B cell (primary cell): Measurements from ENCODE around the gene UBA1. TPM values are rescaled to one million over a fixed set of nuclear protein-coding genes. Genes with fewer than 3 reads are reported as not detected.
A peak's percentile ranks its signal among the peaks of the same experiment; 100 is the strongest.
"Not testable (repeated sequence)": the region's sequence is repeated elsewhere in the genome, so short reads cannot be mapped to it uniquely, and the experiment has no call there.

ENCODE experiments used
- ATAC-seq: fragments of 200-7000 bp; cut with Tn5 transposase; one replicate; pipeline ENCODE4 v1.10.0; 2021; ENCODE audit warnings: low read depth, mild to moderate bottlenecking, moderate number of reproducible peaks, moderate library complexity
- CTCF ChIA-PET: fragments of 350-600 bp; sonication (Branson Sonifier 250); formaldehyde crosslinking; loops from one replicate; lab custom pipeline; 2021; ENCODE audit warnings: antibody characterized with exemption, inconsistent platforms; lab: Charles Lee
- POLR2A ChIA-PET: fragments of 350-600 bp; sonication (Branson Sonifier 250); formaldehyde crosslinking; loops from one replicate; lab custom pipeline; 2021; ENCODE audit warnings: antibody characterized with exemption; lab: Charles Lee
- DNase-seq: peaks from one replicate; pipeline ENCODE4 v3.0.0; 2013
- H2AFZ ChIP-seq: 2 replicates; pipeline ENCODE4 v1.6.1; 2012; ENCODE audit warnings: mild to moderate bottlenecking, low read depth, low read length; ENCODE audit not compliant: insufficient read depth, poor library complexity, severe bottlenecking
- H3K27ac ChIP-seq, 2 donors: 1 replicate in 1 of 2; 2 replicates in 1 of 2; pipeline ENCODE4 v1.5.1; 2012 to 2013; ENCODE audit warnings: low read length in 2 of 2, mild to moderate bottlenecking in 2 of 2, moderate library complexity in 1 of 2
- H3K27me3 ChIP-seq, 4 experiments: fragments of 200-600 bp in 1 of 4; sonication (generic) in 1 of 4; replicated peaks in 1 of 4; 1 replicate in 2 of 4; 2 replicates in 2 of 4; pipeline versions ENCODE4 v1.6.1 to v1.7.0; 2013 to 2016; ENCODE audit warnings: low read length in 3 of 4, mild to moderate bottlenecking in 2 of 4, mixed read lengths in 1 of 4, moderate library complexity in 1 of 4; ENCODE audit not compliant: insufficient read depth in 4 of 4, control insufficient read depth in 3 of 4; ENCODE audit errors: control extremely low read depth in 1 of 4
- H3K36me3 ChIP-seq, 2 experiments: replicated peaks in 1 of 2; 1 replicate in 1 of 2; 2 replicates in 1 of 2; pipeline versions ENCODE4 v1.6.1 to v1.7.1; 2013; ENCODE audit warnings: low read length in 1 of 2; ENCODE audit not compliant: insufficient read depth in 2 of 2, control insufficient read depth in 1 of 2; ENCODE audit errors: control extremely low read depth in 1 of 2, extremely low read depth in 1 of 2
- H3K4me1 ChIP-seq, 2 donors: fragments of 200-600 bp in 1 of 2; sonication (generic) in 1 of 2; 1 replicate in 1 of 2; 2 replicates in 1 of 2; pipeline versions ENCODE4 v1.5.1 to v1.6.1; 2013 to 2017; ENCODE audit warnings: low read length in 2 of 2; ENCODE audit not compliant: control insufficient read depth in 2 of 2, insufficient read depth in 2 of 2
- H3K4me2 ChIP-seq: replicated peaks from 2 replicates; pipeline ENCODE3; 2012; ENCODE audit warnings: mild to moderate bottlenecking, low read depth, low read length; ENCODE audit not compliant: poor library complexity, severe bottlenecking
- H3K4me3 ChIP-seq, 5 experiments: fragments of 200-600 bp in 1 of 5; sonication (generic) in 1 of 5; 1 replicate in 3 of 5; 2 replicates in 2 of 5; pipeline versions ENCODE4 v1.5.1 to v1.7.0; 2011 to 2016; ENCODE audit warnings: low read length in 4 of 5, mild to moderate bottlenecking in 4 of 5, low read depth in 2 of 5, control low read depth in 1 of 5, moderate library complexity in 1 of 5; ENCODE audit not compliant: insufficient read depth in 1 of 5; ENCODE audit errors: control extremely low read depth in 1 of 5, extremely low read depth in 1 of 5
- H3K79me2 ChIP-seq: fragments of 200-600 bp; sonication (generic); one replicate; pipeline ENCODE4 v1.6.0; 2016; ENCODE audit warnings: low read length; ENCODE audit not compliant: control insufficient read depth, insufficient read depth
- H3K9ac ChIP-seq: fragments of 200-600 bp; sonication (generic); 2 replicates; pipeline ENCODE4 v1.6.1; 2017; ENCODE audit warnings: mild to moderate bottlenecking, low read length, moderate library complexity
- H3K9me3 ChIP-seq, 3 donors: one replicate each; pipeline versions ENCODE4 v1.6.1 to v1.7.1; 2013; ENCODE audit warnings: low read length in 2 of 3; ENCODE audit not compliant: control insufficient read depth in 2 of 3, insufficient read depth in 1 of 3; ENCODE audit errors: control extremely low read depth in 1 of 3
- H4K20me1 ChIP-seq: 2 replicates; pipeline ENCODE4 v1.6.0; 2012; ENCODE audit warnings: mild to moderate bottlenecking, low read length; ENCODE audit not compliant: insufficient read depth, control insufficient read depth, poor library complexity, severe bottlenecking
- H3K27ac Mint-ChIP-seq: one replicate; pipeline ENCODE4 v1.8.0; 2021; ENCODE audit warnings: mixed read lengths
- H3K27me3 Mint-ChIP-seq: one replicate; pipeline ENCODE4 v1.8.0; 2021; ENCODE audit warnings: mixed read lengths
- H3K4me1 Mint-ChIP-seq: one replicate; pipeline ENCODE4 v1.8.0; 2021; ENCODE audit warnings: mixed read lengths
- H3K4me3 Mint-ChIP-seq: one replicate; pipeline ENCODE4 v1.8.0; 2021; ENCODE audit warnings: mixed read lengths
- H3K9me3 Mint-ChIP-seq: one replicate; pipeline ENCODE4 v1.8.0; 2022; ENCODE audit warnings: mixed read lengths; ENCODE audit not compliant: insufficient read depth
- EZH2 ChIP-seq: IDR thresholded peaks from 2 replicates; pipeline ENCODE4 v1.6.1; 2012; ENCODE audit warnings: borderline replicate concordance, low read depth, mild to moderate bottlenecking, moderate library complexity, low read length; ENCODE audit not compliant: insufficient read depth, poor library complexity, severe bottlenecking
- WGBS: methylation state at CpG from one replicate; pipeline ENCODE4 v1.1.5; 2013; ENCODE audit warnings: missing lambda C conversion rate; ENCODE audit not compliant: insufficient coverage; 5-methylcytosine and 5-hydroxymethylcytosine counted together
- intact Hi-C: fragments of 100-400 bp; cut with micrococcal nuclease; formaldehyde crosslinking; loops from one replicate; pipeline ENCODE4 v1.10.0; 2022
- polyA plus RNA-seq: library from polyadenylated mRNA; depleted of rRNA; stranded (reverse); fragments of >200 nt; gene quantifications from 2 replicates; pipeline ENCODE4 v1.2.3, GENCODE V29; 2012
- total RNA-seq, 2 donors: library from RNA; stranded (reverse); fragments of 120-200 nt in 1 of 2; gene quantifications; 1 replicate in 1 of 2; 2 replicates in 1 of 2; pipeline versions ENCODE4 v1.2.3 to v1.2.4, GENCODE V29; 2013 to 2022
- TF ChIP-seq, protein P1 (sequence below): fragments of 200-600 bp; IDR thresholded peaks from one replicate; pipeline ENCODE4 v1.8.0; 2022; ENCODE audit warnings: antibody characterized with exemption, mild to moderate bottlenecking

UBA1 gene
- total and polyA plus RNA-seq, 2 donors (not counting 1 experiment from before 2014, with no cell fraction given) = 166 to 211 TPM

DNA sequence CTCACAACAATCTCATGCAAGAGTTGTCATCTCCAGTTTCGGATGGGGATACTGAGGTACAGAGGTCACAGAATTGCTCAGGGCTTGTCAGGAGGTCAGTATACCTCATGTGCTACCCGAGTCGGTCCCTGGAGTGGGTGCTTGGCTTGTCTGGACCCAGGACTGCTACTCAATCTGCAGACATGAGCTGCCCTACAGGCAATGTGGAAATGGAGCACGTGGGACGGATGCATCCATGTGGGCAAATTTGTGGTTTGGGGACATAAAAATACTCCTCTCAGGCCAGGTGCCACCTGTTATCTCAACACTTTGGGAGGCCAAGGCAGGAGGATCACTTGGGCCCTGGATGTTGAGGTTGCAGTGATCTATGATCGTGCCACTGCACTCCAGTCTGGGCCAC lies 54.9 kb downstream of the UBA1 start:
- Histone ChIP-seq H3K9ac (no peak overlapping the region), H3K27me3 (no peaks in the 10 kb centered on the region), H2AFZ (no peak overlapping the region), H4K20me1 (no peaks in the 10 kb centered on the region), H3K4me3 (no peak overlapping the region), H3K79me2 (no peaks in the 10 kb centered on the region), H3K4me2 (no peak overlapping the region), H3K27ac (no peak overlapping the region), H3K4me1 (no peaks in the 10 kb centered on the region), H3K9me3 (peaks cover 0 to under 1% (median 0%) of the 10 kb centered on the region in 3 donors), H3K36me3 (peaks cover 0 to 17% of the 10 kb centered on the region in 2 experiments)
- Mint-ChIP-seq H3K4me3 (no peak overlapping the region), H3K27ac (no peak overlapping the region), H3K27me3 (no peaks in the 10 kb centered on the region), H3K4me1 (no peaks in the 10 kb centered on the region), H3K9me3 (no peaks in the 10 kb centered on the region)
- intact Hi-C loops = no loop called here
- ChIA-PET POLR2A (no interaction called here), CTCF (interaction anchor here (0.6 kb wide), 1 partner anchor 297 kb away, joined by 3 read pairs; no protein-coding TSS in a partner anchor)
- peak; percentile 3 for DNase-seq
- no peak for ATAC-seq
- whole genome bisulfite sequencing = no CpG with 5 or more reads among the region's 6 CpGs
- no peak for TF ChIP-seq EZH2
- TF ChIP-seq, protein P1, sequence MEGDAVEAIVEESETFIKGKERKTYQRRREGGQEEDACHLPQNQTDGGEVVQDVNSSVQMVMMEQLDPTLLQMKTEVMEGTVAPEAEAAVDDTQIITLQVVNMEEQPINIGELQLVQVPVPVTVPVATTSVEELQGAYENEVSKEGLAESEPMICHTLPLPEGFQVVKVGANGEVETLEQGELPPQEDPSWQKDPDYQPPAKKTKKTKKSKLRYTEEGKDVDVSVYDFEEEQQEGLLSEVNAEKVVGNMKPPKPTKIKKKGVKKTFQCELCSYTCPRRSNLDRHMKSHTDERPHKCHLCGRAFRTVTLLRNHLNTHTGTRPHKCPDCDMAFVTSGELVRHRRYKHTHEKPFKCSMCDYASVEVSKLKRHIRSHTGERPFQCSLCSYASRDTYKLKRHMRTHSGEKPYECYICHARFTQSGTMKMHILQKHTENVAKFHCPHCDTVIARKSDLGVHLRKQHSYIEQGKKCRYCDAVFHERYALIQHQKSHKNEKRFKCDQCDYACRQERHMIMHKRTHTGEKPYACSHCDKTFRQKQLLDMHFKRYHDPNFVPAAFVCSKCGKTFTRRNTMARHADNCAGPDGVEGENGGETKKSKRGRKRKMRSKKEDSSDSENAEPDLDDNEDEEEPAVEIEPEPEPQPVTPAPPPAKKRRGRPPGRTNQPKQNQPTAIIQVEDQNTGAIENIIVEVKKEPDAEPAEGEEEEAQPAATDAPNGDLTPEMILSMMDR = no peak

DNA sequence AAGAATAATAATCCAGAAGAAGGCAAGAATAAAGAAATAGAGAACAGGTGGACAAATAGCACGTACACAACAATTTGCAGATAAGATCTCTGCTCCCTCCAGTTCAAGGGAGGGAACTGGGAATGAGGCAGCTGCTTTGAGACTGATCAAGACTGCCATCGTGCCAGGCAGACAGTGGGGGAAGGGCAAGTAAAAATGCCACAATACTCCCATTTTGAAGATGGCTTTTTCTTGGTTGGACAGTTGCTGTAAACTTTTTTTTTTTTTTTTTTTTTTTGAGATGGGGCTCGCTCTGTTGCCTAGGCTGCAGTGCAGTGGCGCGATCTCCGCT lies 56.4 kb downstream of the UBA1 start:
- H3K9me3 ChIP-seq = peaks cover 0 to 5% (median 0%) of the 10 kb centered on the region in 3 donors
- Mint-ChIP-seq H3K27me3 (no peaks in the 10 kb centered on the region), H3K4me1 (no peaks in the 10 kb centered on the region), H3K27ac (no peak overlapping the region), H3K9me3 (no peaks in the 10 kb centered on the region), H3K4me3 (no peak overlapping the region)
- H4K20me1 ChIP-seq = no peaks in the 10 kb centered on the region
- TF ChIP-seq, protein P1 = no peak
- TF ChIP-seq EZH2 = no peak
- H3K9ac ChIP-seq = no peak overlapping the region
- DNase-seq (peak; percentile 1), ATAC-seq (no peak)
- H3K79me2 ChIP-seq = no peaks in the 10 kb centered on the region
- CTCF ChIA-PET = interaction anchor here (0.7 kb wide), 1 partner anchor 17 kb away, joined by 4 read pairs; no protein-coding TSS in a partner anchor
- no peak overlapping the region for H3K4me2 ChIP-seq
- intact Hi-C loops = no loop called here
- peaks cover 0 to 11% of the 10 kb centered on the region in 2 experiments for H3K36me3 ChIP-seq
- 100% methylated on average over 4 of the region's 6 CpGs for WGBS
- no peak overlapping the region for H3K4me3 ChIP-seq
- POLR2A ChIA-PET = no interaction called here
- no peaks in the 10 kb centered on the region for H3K27me3 ChIP-seq
- no peak overlapping the region for H3K27ac ChIP-seq
- no peak overlapping the region for H2AFZ ChIP-seq
- no peaks in the 10 kb centered on the region for H3K4me1 ChIP-seq

DNA sequence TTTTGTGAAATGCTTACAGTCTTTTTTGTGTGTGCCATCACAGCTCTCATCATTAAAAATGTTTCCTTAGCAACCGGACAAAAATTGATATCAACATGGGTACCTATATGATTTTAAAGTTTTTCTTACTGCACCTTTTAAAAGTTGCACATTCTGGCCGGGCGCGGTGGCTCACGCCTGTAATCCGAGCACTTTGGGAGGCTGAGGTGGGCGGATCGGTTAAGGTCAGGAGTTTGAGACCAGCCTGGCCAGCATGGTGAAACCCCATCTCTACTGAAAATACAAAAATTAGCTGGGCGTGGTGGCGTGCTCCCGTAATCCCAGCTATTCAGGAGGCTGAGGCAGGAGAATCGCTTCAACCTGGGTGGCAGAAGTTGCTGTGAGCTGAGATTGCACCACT lies 64.0 kb downstream of the UBA1 start:
- H2AFZ ChIP-seq, H3K4me3 Mint-ChIP-seq, H3K27me3 ChIP-seq, H3K9me3 ChIP-seq, intact Hi-C loops, H3K27ac Mint-ChIP-seq, H3K79me2 ChIP-seq, ATAC-seq, DNase-seq, H4K20me1 ChIP-seq, H3K4me1 Mint-ChIP-seq, H3K4me1 ChIP-seq, H3K9ac ChIP-seq, H3K27me3 Mint-ChIP-seq, H3K27ac ChIP-seq, H3K9me3 Mint-ChIP-seq, H3K4me2 ChIP-seq, H3K4me3 ChIP-seq, H3K36me3 ChIP-seq, POLR2A ChIA-PET, CTCF ChIA-PET: not testable (repeated sequence)
- WGBS = 100% methylated on average over 4 of the region's 12 CpGs
